ENCODE measurements around the gene KIRREL3.

DNA sequence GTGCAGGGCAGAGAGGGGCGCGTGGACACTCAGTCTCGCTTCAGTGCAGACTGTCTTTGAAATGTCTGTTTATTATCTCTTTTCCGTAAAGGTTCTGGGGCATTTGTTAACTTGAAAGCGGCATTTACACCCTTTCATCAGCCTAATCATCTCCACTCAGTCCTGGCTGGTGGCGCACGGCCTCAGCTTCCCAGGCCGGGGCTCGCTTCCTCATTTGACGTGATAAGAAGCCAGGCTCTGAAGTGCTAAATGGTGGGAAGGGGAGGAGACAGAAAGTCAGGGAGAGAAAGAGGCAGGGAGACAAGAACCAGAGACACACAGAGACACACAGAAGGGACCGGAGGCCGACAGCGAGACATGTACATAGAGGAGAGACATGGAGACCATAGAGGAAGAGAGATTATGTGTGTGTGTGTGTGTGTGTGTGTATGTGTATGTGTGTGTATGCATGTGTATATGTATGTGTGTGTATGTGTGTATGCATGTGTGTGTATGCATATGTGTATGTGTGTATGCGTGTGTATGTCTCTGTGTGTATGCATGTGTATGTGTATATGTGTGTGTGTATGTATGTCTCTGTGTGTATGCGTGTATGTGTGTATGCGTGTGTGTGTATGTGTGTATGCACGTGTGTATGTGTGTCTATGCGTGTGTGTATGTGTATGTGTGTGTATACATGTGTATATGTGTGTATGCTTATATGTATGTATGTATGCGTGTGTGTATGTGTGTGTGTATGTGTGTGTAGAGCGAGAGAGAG, 543.6 kb downstream of the KIRREL3 start:
- TF ChIP-seq, protein P1, sequence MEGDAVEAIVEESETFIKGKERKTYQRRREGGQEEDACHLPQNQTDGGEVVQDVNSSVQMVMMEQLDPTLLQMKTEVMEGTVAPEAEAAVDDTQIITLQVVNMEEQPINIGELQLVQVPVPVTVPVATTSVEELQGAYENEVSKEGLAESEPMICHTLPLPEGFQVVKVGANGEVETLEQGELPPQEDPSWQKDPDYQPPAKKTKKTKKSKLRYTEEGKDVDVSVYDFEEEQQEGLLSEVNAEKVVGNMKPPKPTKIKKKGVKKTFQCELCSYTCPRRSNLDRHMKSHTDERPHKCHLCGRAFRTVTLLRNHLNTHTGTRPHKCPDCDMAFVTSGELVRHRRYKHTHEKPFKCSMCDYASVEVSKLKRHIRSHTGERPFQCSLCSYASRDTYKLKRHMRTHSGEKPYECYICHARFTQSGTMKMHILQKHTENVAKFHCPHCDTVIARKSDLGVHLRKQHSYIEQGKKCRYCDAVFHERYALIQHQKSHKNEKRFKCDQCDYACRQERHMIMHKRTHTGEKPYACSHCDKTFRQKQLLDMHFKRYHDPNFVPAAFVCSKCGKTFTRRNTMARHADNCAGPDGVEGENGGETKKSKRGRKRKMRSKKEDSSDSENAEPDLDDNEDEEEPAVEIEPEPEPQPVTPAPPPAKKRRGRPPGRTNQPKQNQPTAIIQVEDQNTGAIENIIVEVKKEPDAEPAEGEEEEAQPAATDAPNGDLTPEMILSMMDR (IDR thresholded peaks at IDR 0.05), result no peak
- no peak for TF ChIP-seq POLR2AphosphoS5 (IDR thresholded peaks at IDR 0.05)
- no peak for TF ChIP-seq POLR2A (IDR thresholded peaks at IDR 0.05)

Measured in prostate gland (tissue), 2 donors.